ENCODE results near the gene STK24.
A peak's percentile ranks its signal among the peaks of the same experiment; 100 is the strongest.

Gene STK24

DNA sequence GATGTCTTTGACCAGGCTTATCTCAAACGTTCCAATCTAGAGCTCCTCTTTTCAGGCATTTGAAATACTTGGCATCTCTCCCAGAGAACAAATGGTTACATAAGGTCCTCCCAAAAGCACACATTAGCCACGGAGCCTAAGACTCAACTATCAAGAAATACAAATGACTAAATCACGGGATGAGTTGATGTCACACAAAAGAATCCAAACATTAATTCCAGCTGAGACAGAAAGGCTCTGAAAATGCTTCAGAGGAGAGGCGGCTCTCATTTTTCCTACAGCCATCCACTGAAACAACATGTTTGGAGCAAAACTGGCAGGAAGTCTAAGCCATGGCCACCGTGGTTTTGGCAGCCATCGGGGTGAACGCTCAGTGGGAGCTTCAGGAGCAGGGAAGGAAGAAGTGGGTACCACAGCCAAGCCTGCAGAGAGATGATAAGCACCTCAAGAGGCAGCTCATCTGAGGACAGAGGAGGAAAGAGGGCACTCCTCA, 122.5 kb downstream of the STK24 start:
- DNase-seq, result peak in 16 of 58 donors; percentile 10 to 70 (median 28)

DNA sequence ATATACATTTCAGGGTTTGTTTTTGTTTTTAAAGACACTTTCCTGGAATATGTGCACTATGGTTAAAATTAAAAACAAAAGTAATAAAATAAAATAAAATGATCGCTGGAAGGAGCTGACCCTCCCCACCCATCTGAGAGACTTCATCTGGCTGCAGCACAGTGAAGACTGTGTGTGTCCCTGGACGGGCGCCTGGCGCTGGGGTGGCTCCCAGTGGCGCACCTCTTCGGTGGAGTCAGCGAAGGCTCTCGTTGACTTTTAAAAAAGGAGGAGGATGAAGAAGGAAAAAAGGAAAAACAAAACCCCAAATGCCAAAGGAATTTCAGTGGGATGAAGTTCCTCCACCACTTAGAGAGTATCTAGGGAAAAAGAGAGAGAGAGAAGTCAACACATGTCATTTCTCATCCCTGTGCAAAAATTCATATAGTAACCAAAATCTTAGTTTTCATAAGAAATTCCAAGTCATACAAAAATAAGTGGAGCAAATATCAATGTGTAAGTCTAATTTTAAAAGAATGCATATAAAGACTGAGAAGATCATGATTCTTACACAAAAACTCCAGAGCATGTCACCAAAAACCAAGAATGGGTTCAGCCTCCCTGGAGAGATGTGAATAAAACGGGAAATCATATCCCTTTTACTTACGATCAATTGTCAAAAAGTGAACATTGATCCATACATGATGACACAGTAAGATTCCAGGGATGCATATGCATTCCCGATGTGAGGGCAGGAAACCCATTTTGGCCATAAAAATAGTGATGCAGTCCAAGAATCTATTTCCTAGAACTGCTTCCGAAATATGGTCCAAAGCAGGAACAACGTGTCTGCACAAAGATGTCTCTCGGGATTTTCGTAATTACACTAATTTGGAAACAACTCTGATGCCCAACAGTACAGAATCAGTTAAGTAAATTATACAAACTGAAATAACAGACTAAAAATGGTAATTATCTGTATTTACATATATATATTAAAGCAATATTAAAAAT, 123.8 kb downstream of the STK24 start:
- DNase-seq, result no peak

DNA sequence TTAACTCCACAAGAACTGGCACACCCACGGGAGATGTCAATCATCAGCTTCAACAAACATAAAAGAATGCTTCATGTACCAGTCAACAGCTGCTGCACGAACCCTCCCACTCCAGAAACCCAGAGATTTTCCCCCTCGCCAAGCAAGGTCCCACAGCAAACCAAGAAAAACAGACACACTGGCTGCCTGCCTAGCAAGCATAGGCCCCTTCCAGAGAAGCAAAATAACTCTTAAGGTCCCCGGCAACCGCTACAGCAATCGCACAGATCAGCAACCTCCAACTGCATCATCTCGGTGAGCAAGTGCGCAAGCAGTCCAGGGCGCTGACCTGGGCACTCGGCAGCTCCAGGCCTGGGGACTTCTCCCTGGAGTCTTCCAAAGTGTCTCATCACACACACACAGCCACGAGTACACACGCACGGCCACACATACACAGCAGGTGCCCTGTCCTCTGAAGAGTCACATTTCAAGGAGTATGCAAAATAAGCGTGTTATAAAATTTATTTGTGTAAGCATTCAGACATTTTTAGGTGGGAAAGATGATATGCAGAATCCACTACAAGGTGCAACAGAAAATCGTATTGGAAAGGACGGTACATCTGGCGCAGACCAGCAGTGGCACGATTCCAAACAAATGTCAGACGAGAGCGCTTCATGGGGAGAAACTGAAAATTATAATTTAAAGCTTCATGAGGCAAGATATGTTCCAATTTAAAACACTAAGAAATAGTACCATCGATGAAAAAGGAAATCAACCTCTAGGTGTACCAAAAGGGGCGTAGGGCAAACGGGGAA, 125.0 kb downstream of the STK24 start:
- DNase-seq, result peak in 51 of 58 donors; percentile 11 to 86 (median 48)

DNA sequence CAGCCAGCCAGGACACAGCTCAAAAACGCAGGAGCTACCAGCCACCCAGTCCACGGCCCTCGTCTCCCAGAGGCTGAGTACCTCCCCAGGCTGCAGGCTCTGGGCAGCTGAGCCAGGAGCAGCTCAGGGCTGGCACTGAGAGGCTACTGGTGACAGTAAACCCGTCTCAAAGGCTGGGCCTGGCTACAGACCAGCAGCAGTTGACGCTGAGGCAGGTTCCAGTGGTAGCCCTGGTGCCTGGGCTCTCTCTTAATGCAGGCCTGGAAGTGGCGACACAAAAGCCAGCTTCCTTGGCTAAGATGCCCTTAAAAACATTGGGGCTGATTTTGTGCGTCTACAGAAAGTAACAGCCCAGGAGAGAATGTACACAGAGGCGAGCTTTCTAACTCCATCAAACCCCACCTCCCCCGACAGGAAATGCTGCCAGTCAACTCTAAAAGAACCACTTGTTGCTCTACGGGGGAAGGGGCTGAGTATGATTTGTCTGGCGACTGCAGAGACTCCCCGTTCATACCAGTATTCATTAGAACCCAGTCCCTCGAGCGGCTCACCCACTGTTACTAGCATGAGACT, 126.3 kb downstream of the STK24 start:
- peak in 43 of 58 donors; percentile 21 to 79 (median 46) for DNase-seq

DNA sequence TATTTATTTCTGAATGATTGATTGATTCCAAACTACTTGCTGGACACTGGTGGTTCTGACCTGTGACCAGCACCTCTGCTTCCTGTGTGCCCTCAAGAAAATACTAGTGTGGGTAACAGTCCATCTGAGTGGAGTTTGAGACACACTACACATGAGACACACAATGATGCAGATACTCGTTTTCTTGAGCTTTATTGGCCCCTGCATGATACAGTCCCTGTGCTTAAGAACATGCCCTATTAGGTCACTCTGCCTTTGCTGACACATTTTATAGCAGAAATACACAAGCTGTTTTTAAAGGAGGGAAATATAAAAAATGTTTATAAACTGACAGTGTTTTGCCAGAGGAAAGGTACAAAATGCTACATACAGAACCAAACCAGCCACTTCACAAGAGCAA, 126.9 kb downstream of the STK24 start:
- no peak for DNase-seq

- DNase-seq, result no peak
Measured at GRCh38 chr13:98449273-98449672, 127.6 kb downstream of the STK24 start.

DNA sequence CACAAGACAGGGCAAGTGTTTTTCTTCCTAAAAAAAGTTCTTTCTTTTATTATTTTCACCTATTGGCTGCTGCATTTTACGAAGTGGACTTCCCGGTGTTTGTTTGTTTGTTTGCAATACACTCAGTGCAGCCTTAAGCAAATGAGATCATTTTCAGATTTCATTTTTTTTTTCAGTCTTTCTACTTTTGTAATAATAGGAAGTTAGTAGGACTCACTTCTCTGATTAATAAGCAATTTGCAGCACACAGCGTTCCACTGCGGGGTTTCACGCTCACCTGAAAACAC, 128.3 kb downstream of the STK24 start:
- DNase-seq, result no peak

GRCh38 chr13:98447881-98448641, 128.8 kb downstream of the STK24 start:
- peak in 44 of 58 donors; percentile 11 to 78 (median 39) for DNase-seq

DNA sequence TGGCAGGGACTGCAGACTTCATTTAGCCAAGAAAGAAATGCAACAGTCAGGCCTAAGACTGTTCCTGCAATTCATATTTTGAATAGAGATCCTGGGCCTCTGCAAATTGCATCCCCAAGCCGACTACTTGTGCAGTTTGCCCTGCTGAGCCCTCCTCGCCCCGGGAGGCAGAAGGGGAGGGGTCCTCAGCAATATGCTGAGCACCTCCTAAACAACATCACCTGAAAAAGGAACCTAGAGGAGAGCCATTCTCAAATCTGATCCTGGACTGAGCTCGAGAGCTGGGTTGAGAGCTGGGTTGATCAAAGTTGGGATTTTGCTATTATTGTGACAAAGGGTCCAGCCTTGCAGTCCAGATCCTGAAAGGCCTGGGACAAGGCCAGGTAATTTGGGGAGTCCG, 129.8 kb downstream of the STK24 start:
- DNase-seq, result no peak

DNA sequence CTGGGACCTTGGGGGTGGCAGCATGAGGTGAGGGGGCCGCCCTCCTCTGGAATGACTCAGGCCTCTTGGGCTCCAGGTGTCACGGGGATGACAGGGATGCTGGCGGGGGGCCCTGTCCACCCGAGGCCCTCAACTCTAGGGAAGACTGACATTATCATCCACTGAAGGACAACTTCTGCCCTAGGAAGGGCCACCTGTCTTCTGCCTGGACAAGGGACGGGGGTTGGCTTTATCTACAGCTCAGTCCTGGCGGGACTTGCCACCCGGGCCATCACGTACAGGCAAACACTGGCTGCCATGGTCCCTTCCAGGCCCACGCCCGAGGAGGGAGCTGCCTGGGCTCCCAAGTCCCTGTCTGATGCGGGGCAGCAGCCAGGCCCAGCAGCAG, 130.7 kb downstream of the STK24 start:
- DNase-seq, result no peak

DNA sequence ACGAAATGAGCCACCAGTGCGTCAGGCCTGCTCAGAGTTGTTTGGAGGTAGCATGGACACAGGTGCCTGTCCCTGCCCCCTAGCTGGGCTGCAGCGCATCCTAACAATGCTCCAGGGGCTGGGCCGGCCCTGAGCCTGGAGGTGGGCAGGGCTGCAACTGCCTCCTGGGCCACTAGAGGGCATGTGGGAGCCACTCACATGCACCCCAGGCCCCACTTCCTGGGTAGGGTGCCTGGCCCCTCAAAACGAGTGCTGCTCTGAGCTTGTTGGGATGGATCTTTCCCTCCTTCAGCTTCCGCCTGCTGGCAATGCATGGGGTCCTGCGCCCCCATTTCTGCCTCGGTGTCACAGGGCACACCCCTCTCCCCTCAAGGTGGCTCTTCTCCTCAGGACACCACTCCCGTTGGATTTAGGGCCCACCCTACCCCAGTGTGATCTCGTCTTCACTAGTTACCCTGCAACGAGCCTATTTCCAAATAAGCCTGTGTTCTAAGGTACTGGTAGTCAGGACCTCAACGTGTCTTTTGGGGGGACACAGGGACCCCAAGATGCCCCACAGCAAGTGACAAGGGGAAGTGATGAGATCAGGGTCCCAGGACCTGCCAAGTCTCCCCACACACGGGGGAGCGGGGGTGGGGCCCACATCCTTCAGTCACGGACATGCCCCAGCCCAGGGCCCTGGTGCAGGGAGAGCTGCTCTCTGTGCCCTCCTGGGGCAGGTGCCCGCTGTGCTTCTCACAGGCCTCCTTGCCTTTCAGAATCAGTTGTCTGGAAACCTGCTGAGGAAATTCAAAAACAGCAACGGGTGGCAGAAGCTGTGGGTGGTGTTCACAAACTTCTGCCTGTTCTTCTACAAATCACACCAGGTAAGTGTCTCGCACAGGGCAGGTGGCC, 131.3 kb downstream of the STK24 start:
- DNase-seq, result peak in 49 of 58 donors; percentile 6 to 81 (median 36)

DNA sequence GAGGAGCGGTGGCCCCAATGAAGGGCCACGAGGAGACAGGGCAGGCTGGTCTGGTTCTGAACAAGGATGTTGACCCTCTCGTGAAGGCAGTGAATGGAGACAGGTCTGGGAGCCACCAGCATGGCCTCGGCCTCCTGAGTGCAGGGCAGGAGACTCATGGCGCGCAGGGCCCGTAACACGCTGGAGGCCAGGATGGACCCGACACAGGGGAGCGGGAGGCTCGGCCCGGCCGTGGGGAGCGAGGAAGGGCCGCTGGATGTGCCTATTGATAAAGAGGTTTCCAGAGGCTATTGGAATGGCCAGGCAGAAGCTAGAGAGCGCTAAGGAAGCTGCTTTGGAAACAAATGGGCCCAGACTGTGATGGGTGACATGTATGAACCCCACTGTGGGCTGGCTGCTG, 132.5 kb downstream of the STK24 start:
- no peak for DNase-seq

DNA sequence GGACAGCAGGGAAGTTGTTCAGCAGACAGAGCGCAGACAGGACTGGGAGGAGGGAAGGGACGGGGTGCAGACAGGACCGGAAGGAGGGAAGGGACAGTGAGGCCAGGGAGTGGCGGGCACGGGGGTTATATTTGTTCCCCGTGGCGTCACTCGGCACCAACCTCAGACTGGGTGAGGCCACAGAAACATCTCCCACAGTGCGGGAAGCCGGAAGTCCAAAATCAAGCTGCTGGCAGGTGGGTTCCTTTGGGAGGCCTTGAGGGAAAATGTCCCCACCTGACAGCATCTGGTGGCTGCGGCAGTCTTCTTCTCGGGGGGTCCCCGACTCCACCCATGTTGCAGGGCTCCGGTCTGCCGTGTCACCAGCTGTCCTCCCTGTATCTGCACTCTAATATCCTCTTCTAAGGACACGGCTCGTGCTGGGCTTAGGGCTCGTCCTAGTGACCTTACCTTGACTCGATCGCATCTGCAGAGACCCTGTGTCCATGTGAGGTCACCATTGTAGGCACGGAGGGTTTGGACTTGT, 133.0 kb downstream of the STK24 start:
- DNase-seq, result no peak

GRCh38 chr13:98443329-98443728, 133.6 kb downstream of the STK24 start:
- DNase-seq, result no peak

DNA sequence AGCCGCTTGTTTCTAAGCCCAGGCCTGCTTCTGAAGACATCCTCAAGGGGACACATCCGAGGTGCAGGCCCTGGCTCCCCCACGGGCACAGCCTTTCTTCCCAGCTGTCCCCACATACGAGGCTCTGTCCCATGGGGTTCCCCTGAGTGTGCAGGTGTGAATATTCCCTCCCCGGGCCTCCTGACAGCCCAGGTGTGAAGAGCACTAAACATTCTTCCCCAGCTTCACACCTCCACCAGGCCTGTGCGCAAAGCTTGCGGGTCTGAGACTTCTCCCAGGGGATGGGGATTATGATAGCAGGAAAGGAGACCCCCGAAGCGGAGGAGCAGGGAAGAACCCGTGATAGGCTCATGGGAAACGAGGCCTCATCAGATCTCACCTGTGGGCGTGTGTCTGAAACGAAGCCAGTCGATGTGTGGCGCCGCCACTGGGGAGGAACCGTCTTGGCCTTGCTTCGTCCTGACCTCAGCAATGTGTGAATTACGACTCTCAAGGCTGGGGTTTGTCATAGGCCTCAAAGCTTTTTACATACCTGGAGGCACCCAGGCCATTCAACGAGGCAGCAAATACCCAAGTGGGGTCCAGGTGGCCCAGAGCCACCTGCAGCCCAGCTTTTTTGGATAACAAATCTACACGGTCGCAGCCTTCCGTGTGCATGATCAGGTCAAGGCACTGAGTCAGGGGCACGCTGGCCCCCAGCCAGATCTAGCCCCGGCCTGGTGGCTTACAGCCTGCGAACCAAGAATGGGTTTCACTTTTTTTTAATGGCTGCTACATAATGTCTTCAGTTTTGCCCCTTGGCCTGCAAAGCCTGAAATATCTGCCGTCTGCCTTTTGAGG, 134.3 kb downstream of the STK24 start:
- no peak for DNase-seq

DNA sequence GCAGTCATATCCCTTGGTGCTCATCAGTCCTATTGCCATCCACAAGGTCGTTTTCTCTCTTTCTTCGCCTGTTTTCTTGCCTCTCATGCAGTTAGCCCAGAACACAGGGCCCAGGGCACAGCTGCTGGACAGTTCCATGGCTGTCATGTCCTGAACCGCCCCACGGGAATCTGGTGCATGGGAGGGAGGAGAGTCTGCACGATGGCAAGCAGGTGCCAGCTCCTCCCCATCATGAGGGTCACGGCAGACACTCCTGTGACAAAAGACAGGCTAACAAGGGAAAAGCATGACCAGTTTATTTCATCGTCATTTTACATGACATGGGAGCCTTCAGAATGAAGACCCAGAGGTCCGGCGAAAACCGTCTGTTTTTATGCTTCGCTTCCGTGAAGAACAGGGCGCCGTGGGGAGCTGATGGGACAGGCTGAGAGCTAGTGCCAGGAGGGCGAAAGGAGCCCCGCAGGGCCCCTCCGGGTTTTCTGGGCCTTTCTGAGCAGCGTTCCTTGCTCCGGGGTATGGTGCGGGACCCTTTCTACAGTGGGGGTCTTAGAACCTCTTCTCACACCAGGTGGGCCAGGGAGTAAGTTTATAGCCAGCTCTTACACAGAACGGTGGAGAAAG, 135.7 kb downstream of the STK24 start:
- DNase-seq, result no peak

DNA sequence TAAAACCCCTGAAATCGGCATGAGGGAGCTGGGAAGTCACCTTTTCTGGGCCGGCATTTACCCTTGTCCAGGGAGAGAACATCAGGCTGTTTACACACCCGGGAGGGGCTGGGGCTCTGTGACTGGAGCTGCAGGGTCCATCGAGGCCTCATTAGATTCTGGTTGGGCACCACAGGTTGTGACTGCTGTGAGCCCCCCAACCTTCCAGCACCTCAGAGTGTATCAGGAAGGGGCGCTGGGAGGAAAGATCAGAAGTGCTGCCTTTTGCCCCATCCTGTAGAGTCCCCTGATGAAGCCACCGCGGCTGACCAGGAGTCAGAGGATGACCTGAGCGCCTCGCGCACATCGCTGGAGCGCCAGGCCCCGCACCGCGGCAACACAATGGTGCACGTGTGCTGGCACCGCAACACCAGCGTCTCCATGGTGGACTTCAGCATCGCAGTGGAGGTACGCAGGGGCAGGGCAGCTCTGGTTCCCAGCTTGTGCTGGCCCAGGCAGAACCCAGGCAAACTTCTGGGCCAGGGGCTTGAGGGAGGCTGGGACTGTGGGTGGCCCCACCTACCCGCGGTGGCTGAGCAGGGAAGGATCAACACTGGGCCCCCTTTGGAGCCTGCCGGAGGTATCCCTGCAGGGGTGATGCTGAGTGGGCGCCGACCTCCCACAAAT, 136.4 kb downstream of the STK24 start:
- no peak for DNase-seq

GRCh38 chr13:98439896-98440295, 137.0 kb downstream of the STK24 start:
- no peak for DNase-seq

Data from anterior cingulate cortex (tissue), 58 donors.